Activated CD4-positive, alpha-beta T cell treated with anti-CD3 and anti-CD28 coated beads, Interleukin-2, amount 50 U/mL, for 1 hour (primary cell): ENCODE results near the gene EMILIN3.

Experiments used
- DNase-seq: peaks from one replicate; pipeline ENCODE4 v3.0.0-alpha.2; 2020

The EMILIN3 gene

DNA sequence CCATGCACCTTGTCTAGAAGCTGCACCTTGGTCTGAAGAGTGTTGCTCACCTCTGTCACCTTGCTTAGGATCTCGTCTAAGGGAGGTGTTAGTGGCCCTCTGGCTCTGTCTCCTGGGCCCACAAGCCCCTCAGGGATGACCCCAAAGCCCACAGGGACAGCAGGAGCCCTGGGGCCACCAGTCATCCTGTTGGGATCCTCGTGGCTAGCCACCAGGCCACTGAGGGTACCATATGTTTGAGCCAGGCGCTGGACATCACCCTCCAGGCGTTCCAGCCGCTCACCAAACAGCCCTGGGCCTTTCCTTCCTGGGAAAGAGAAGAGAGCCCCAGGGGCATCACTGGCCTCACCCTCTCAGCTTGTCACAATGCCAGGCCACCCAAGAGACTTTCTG lies 3.9 kb downstream of the EMILIN3 start:
- DNase-seq, result no peak

DNA sequence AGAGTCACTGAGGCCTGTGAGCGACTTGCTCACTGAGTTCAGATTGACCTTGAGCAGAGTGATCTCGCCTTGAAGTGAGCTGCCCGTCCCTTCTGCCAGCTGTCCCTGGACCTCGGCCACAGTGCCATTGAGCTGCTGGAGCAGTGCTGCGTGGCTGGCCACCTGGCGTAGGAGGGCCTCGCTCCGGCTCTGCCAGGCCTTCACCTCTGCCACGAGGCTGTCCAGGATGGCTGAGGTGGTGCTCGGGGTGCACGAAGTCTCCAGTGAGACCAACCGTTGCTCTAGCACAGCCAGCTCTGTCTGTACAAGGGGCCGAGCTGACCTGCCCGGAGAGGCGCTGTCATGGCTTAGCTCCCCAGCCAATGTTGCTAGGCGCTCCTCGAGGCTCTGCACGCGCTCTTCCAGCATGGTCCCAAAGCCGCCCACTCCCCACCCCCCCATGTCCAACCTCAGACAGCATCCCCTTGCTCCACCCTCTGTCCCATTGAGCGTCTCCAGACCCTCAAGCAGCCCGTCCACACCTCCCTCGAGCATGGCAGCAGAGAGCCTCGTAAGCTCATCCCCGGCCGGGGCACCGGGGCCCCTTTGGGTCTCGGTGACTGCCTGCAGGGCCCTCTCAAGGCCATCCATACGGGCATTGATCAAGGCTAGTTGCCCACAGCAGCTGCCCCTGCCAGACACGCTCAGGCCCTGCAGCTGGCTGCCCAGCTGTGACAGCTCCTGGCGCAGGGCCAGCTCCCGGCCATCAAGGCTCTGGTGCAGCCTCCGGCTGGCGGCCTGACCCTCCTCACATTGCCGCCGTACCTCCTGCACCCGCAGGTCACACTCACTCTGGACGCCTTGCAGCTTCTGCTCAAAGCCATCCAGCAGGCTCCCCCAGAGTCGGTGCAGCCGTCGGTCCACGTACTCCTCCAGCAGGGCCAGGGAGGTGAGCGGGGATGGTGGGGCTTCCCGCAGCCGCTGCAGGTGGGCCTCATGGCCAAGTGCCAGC lies 4.6 kb downstream of the EMILIN3 start:
- no peak for DNase-seq

DNA sequence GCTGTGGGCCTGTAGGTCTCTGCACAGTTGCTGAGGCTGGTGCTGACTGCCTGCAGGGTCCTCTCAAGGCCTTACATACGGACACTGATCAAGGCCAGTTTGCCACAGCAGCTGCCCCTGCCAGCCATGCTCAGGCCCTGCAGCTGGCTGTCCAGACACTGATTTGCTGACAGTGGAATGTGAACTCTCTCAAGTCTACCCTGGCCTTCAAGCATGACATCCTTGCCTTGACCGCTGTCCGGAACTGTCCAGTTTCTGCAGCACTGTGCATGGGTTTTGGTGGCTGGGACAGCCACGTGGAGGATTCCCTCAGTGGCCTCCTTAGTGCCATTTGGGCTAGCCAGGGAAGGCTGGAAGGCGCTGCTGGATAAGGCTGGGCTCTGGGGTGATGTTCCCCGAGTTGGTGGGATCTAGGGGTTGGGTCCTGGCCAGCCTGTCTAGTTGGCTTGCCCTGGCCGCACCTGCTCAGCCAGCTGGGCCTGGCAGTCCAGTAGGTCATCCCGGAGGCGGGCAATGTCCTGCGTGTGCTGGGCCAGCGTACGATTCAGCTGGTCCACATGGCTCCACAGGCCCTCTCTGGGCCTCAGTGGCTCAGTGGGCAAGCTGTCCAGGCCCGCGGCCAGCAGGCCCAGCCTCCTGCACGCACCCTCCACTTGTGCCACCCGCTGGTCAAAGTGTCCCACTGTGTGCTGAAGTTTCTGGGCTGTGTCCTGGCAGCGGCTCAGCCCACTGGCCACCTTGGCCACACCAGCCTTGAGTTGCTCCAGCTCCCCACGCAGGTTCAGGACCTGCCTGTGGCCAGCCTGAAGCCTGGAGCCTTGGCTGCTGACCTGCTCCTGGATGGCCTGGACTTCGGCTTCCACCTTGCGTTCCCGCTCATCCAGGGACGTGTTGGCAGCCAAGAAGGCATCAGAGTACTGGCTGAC lies 5.5 kb downstream of the EMILIN3 start:
- no peak for DNase-seq

GRCh38 chr20:41359541-41360011 lies 7.0 kb downstream of the EMILIN3 start:
- DNase-seq, result no peak

GRCh38 chr20:41358717-41359116 lies 7.9 kb downstream of the EMILIN3 start:
- no peak for DNase-seq

GRCh38 chr20:41358230-41358629 lies 8.4 kb downstream of the EMILIN3 start:
- no peak for DNase-seq

- no peak for DNase-seq
Observed at GRCh38 chr20:41357424-41358163, 9.0 kb downstream of the EMILIN3 start.

DNA sequence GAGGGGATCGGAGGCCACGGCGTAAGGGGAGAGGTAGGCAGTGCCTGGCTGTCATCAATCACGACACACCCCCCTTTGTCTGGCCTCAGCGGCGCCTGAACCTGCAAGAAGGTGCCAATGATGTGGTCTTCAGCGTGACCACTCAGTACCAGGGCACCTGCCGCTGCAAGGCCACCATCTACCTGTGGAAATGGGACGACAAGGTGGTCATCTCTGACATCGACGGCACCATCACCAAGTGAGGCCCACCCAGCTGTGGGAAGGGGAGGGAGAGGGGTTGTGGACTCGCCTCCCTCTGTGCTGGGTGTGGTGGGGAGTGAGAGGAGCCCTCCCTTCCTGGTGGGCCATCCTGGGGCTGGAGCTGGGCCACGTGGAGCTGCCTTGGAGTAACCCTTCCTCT lies 9.7 kb downstream of the EMILIN3 start:
- no peak for DNase-seq

DNA sequence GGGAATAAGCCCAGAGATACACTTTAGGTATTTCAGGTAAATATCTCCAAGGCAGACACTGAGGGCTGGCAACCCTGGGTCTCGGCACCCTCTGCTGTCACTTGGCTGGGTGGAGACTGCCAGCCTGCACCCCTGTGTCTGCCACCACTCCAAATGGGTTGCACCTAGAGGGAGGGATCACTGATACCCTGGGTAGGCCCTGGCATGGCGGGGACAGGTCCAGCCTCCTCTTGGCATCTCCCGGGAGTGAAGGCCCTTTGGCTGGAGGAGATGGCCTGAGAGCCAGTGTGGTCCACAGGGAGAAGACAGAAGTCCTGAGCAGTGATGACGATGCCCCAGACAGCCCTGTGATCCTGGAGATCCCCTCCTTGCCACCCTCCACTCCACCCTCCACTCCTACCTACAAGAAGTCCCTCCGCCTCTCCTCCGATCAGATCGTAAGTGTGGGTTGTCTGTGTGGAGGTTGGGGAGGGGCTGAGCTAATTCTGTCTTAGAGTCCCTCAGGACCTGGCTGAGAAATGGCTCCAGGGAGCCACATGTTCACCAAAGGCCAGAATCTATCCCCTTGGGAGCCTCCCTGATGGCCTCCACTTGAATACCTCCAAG lies 10.9 kb downstream of the EMILIN3 start:
- DNase-seq, result no peak

- no peak for DNase-seq
Observed at GRCh38 chr20:41355192-41355591, 11.4 kb downstream of the EMILIN3 start.

GRCh38 chr20:41353530-41353929 lies 13.1 kb downstream of the EMILIN3 start:
- no peak for DNase-seq

DNA sequence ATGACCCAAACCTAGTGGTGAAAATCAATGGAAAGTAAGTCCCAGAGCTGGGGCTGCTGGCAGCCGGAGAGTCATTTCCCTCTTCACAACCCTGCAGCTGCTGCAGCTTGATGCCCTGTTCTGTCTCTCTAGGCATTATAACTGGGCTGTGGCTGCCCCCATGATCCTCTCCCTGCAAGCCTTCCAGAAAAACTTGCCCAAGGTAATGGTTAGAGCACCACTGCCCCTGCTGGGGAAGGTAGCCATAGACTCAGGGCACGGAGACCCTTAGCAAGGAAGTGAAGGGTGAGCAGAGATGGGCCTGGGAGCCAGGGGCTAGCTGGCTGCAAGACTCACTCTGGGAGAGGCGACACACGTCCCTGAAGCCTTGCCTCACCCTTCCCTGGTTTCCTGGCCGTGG lies 14.0 kb downstream of the EMILIN3 start:
- DNase-seq, result no peak

GRCh38 chr20:41352106-41352505 lies 14.5 kb downstream of the EMILIN3 start:
- no peak for DNase-seq

DNA sequence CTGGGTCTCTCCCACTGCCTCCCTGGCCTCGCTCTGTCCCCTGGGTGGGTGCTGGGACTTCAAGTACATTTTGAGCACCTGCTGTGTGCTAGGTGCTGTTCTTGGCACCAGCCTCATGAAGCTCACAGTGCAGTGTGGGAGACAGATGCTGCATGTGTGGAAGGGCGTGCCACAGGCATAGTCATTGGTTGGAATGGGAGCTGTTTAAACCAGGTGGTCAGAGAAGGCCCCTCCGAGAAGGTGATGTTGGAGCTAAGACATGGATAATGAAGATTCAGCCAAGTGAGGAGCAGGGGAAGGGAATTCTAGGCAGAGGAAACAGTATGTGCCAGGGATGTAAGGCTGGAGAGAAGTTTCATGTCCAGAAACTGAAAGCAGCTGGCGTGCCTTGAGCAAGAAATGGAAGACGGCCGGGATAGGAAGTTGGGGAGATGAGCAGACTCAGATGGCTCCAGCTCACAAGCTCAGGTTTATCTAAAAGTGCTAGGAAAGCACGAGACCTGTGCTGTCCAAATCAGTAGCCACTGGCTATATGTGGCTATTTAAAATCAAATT lies 16.1 kb downstream of the EMILIN3 start:
- DNase-seq, result no peak

GRCh38 chr20:41349943-41350342 lies 16.7 kb downstream of the EMILIN3 start:
- no peak for DNase-seq

DNA sequence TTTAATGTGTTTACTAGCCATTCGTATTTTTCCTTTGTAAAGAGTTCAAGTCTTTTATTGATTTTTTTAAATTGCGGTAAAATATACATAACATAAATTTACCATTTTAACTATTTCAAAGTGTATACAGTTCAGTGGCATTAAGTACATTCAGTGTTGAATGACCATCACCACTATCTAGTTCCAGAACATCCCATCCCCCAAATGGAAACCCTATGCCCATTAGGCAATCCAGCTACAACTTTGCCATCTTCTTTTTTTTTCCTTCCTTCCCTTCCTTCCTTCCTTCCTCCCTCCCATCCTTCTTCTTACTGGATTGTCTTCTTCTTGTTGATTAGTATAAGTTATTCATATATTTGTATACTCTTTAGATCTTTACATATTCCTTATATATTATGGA lies 17.4 kb downstream of the EMILIN3 start:
- no peak for DNase-seq

DNA sequence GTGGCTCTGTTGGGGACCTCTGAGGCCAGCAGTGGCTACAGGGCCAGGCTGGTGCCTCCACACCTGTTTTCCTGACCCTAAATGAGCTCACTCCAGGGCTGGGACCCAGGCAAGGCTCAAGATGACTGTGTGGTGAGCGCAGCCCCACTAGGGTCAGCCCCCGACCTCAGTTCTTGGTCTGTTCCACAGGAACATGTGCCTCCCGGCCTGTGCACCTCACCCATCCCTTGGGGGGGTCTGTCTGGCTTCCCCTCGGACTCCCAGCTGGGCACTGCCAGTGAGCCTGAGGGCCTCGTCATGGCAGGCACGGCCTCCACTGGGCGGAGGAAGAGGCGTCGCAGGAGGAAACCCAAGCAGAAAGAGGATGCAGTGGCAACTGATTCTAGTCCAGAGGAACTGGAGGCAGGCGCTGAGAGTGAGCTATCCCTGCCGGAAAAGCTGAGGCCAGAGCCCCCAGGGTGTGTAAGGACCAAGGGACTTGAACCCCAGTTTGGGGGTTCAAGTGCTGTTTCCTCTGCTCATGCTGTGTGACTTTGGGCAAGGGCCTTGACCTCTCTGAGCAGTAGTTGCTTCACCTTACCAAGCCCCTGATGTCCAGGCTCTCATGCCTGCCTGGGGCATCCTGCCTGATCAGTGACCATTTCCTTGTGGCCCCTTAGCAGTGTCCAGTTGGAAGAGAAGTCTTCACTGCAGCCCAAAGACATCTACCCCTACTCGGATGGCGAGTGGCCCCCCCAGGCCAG lies 18.0 kb downstream of the EMILIN3 start:
- no peak for DNase-seq

- DNase-seq, result no peak
Observed at GRCh38 chr20:41347523-41348429, 18.8 kb downstream of the EMILIN3 start.

GRCh38 chr20:41345729-41346067 lies 20.9 kb downstream of the EMILIN3 start:
- no peak for DNase-seq
